ENCODE data around the gene GBP6. TPM values are rescaled to one million over a fixed set of nuclear protein-coding genes. Genes with fewer than 3 reads are reported as not detected.
A peak's percentile ranks its signal among the peaks of the same experiment; 100 is the strongest.
"Not testable (repeated sequence)": the region's sequence is repeated elsewhere in the genome, so short reads cannot be mapped to it uniquely, and the experiment has no call there.

Gene GBP6
- total and polyA plus RNA-seq, 5 experiments from 2014 or later: 0.10 to 0.27 (median 0.19) TPM; not detected in 1

- H3K27ac Mint-ChIP-seq: peak overlapping the region in 1 of 10 donors; percentile 42
- H3K4me1 Mint-ChIP-seq: peaks cover 9 to 32% (median 28%) of the 10 kb centered on the region in 4 donors
- no peaks in the 10 kb centered on the region for H3K9me3 Mint-ChIP-seq
- peaks cover 0 to 2% (median 0%) of the 10 kb centered on the region in 3 donors for H3K36me3 Mint-ChIP-seq
- POLR2A ChIA-PET: no interaction called here
- no peaks in the 10 kb centered on the region for H3K27me3 Mint-ChIP-seq
- ATAC-seq (no peak), DNase-seq (no peak)
- no peak overlapping the region for H3K4me3 Mint-ChIP-seq
These were observed 9.7 kb upstream of the GBP6 start for GRCh38 chr1:89354205-89354604.

- POLR2A ChIA-PET: no interaction called here
- Mint-ChIP-seq H3K27ac (peak overlapping the region in 2 of 10 donors; percentile 32 to 69), H3K4me1 (peaks cover 9 to 32% (median 28%) of the 10 kb centered on the region in 4 donors), H3K36me3 (peaks cover 0 to 2% (median 0%) of the 10 kb centered on the region in 3 donors), H3K9me3 (no peaks in the 10 kb centered on the region), H3K27me3 (no peaks in the 10 kb centered on the region), H3K4me3 (no peak overlapping the region)
- ATAC-seq: no peak
- no peak for DNase-seq
These were observed 8.8 kb upstream of the GBP6 start for GRCh38 chr1:89355056-89355455.

DNA sequence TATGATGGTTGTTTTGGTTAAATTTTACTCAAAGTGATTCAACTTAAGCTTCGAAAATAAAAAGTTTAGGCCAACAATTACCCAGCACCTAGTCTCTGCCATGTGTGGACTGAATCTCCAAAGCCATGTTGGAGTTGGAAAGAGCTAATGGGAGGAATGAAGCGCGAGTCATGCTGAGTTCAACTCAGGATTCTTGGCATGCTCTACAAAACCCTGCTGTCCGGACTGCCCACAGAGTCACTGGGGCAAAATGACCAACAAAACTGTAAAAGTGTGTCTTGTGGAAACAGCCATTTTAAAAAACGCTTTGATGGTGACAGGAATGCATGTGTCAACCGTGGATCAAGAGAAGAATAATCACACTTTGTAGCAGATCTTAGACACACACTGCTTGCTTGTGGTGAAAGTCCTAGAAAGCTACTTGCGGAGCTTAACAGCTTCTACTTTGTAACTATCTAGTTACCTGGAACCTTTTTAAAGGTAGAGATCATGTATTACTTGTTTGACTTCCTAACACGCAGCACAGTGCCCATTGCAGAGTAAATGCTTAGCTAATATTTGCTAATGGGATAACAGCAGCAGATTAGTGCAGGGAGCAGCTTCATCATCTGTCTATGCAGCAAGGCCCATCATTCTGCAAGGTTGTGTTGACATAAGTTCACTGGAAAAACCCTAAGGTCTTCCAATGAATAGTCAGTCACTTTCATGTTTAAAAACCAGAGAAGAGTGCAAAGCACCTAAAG is 7.0 kb upstream of the GBP6 start:
- H3K36me3 Mint-ChIP-seq: peaks cover 0 to 2% (median 0%) of the 10 kb centered on the region in 3 donors
- no peak for ATAC-seq
- H3K4me1 Mint-ChIP-seq: peaks cover 9 to 28% (median 28%) of the 10 kb centered on the region in 4 donors
- no peak for DNase-seq
- peak overlapping the region in 2 of 10 donors; percentile 38 to 55 for H3K27ac Mint-ChIP-seq
- no peaks in the 10 kb centered on the region for H3K27me3 Mint-ChIP-seq
- peak overlapping the region in 1 of 10 donors; percentile 34 for H3K4me3 Mint-ChIP-seq
- POLR2A ChIA-PET: interaction anchor here (0.8 to 1.0 kb wide), 2 partner anchors 230 to 366 kb away, joined by 3 read pairs; no protein-coding TSS in a partner anchor
- no peaks in the 10 kb centered on the region for H3K9me3 Mint-ChIP-seq

- peaks cover 9 to 31% (median 28%) of the 10 kb centered on the region in 4 donors for H3K4me1 Mint-ChIP-seq
- H3K27me3 Mint-ChIP-seq: no peaks in the 10 kb centered on the region
- peak overlapping the region in 9 of 10 donors; percentile 0 to 82 (median 14) for H3K27ac Mint-ChIP-seq
- H3K9me3 Mint-ChIP-seq: no peaks in the 10 kb centered on the region
- ATAC-seq: peak; percentile 89 to 100
- DNase-seq: peak; percentile 56 to 89 (median 78)
- no peaks in the 10 kb centered on the region for H3K36me3 Mint-ChIP-seq
- H3K4me3 Mint-ChIP-seq: peak overlapping the region in 7 of 10 donors; percentile 0 to 50 (median 15)
- POLR2A ChIA-PET: interaction anchor here (0.6 to 1.0 kb wide), 2 partner anchors 337 to 359 kb away, joined by 3 to 4 read pairs; no protein-coding TSS in a partner anchor
These were observed 5.5 kb upstream of the GBP6 start for GRCh38 chr1:89358287-89358893.

GRCh38 chr1:89360716-89361115 is 3.1 kb upstream of the GBP6 start:
- H3K4me1 Mint-ChIP-seq: peaks cover 4 to 26% (median 20%) of the 10 kb centered on the region in 4 donors
- no peaks in the 10 kb centered on the region for H3K9me3 Mint-ChIP-seq
- ATAC-seq (no peak), DNase-seq (no peak)
- no peak overlapping the region for H3K4me3 Mint-ChIP-seq
- H3K27me3 Mint-ChIP-seq: no peaks in the 10 kb centered on the region
- H3K36me3 Mint-ChIP-seq: no peaks in the 10 kb centered on the region
- POLR2A ChIA-PET: interaction anchor here (0.5 kb wide), 1 partner anchor 362 kb away, joined by 4 read pairs; no protein-coding TSS in a partner anchor
- H3K27ac Mint-ChIP-seq: no peak overlapping the region

DNA sequence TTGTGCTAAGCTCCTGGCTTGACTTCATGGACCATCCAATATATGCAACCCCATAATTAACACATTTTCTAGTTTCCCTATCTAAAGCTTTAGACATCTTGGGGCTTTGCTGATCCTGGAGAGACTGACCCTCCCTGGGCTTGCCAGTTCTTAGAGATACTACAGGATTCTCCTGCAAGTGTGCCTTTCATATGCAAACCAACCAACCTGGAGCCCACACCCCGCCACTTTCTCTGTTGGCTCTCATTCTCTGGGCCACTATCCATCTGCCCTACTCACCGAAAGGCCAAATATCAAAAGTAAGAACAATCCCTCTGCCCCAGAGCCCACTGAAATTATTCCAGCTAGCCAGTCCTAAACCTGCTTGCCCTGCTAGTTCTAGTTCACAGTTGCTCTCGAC is 2.2 kb upstream of the GBP6 start:
- POLR2A ChIA-PET: interaction anchor here (0.9 kb wide), 1 partner anchor 375 kb away, joined by 3 read pairs; no protein-coding TSS in a partner anchor
- H3K27ac Mint-ChIP-seq: no peak overlapping the region
- no peak for ATAC-seq

GRCh38 chr1:89363196-89363595 is 663 bp upstream of the GBP6 start:
- Mint-ChIP-seq H3K4me1 (peaks cover 2 to 13% (median 8%) of the 10 kb centered on the region in 4 donors), H3K9me3 (no peaks in the 10 kb centered on the region), H3K4me3 (no peak overlapping the region), H3K36me3 (no peaks in the 10 kb centered on the region), H3K27me3 (peaks cover 0 to 2% (median 0%) of the 10 kb centered on the region in 5 donors), H3K27ac (peak overlapping the region in 1 of 10 donors; percentile 67)
- POLR2A ChIA-PET: no interaction called here
- DNase-seq: no peak
- ATAC-seq: no peak

More for the DNA sequence above, 2.2 kb upstream of the GBP6 start:
- DNase-seq: no peak
- Mint-ChIP-seq H3K4me1 (peaks cover 4 to 26% (median 19%) of the 10 kb centered on the region in 4 donors), H3K27me3 (no peaks in the 10 kb centered on the region), H3K36me3 (no peaks in the 10 kb centered on the region), H3K9me3 (no peaks in the 10 kb centered on the region), H3K4me3 (no peak overlapping the region)

- Mint-ChIP-seq H3K27ac (no peak overlapping the region), H3K4me3 (no peak overlapping the region), H3K9me3 (no peaks in the 10 kb centered on the region), H3K27me3 (peaks cover 0 to 10% (median 0%) of the 10 kb centered on the region in 5 donors), H3K36me3 (no peaks in the 10 kb centered on the region), H3K4me1 (peaks cover 0 to 10% (median 5%) of the 10 kb centered on the region in 4 donors)
- ATAC-seq (no peak), DNase-seq (no peak)
- POLR2A ChIA-PET: no interaction called here
These were observed 1.2 kb downstream of the GBP6 start for GRCh38 chr1:89364954-89365550.

GRCh38 chr1:89367221-89367620 is 3.4 kb downstream of the GBP6 start:
- POLR2A ChIA-PET: no interaction called here
- ATAC-seq: no peak
- Mint-ChIP-seq H3K4me1 (peaks cover 0 to 10% (median 5%) of the 10 kb centered on the region in 4 donors), H3K27ac (no peak overlapping the region), H3K27me3 (peaks cover 0 to 10% (median 0%) of the 10 kb centered on the region in 5 donors), H3K36me3 (no peaks in the 10 kb centered on the region), H3K9me3 (peaks cover 0 to 2% (median 0%) of the 10 kb centered on the region in 9 donors), H3K4me3 (no peak overlapping the region)
- no peak for DNase-seq

DNA sequence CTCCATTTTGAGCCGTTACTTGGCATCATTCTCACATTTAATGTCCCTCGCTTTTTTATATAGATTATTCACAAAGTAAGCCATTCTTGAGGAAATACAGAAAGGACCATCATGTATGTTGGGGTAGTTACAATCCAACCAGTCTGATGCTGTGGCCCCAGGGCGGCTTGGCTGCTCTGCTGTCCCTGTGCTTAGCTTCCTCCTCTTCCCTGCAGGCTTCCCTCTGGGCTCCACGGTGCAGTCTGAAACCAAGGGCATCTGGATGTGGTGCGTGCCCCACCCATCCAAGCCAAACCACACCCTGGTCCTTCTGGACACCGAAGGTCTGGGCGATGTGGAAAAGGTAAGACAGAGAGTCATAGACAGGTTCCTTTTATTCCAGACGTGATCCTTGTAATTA is 5.5 kb downstream of the GBP6 start:
- no peak for DNase-seq
- H3K36me3 Mint-ChIP-seq: no peaks in the 10 kb centered on the region
- H3K4me1 Mint-ChIP-seq: no peaks in the 10 kb centered on the region
- H3K4me3 Mint-ChIP-seq: no peak overlapping the region
- POLR2A ChIA-PET: no interaction called here
- no peak for ATAC-seq
- H3K27me3 Mint-ChIP-seq: peaks cover 0 to 10% (median 0%) of the 10 kb centered on the region in 5 donors
- H3K27ac Mint-ChIP-seq: peak overlapping the region in 1 of 10 donors; percentile 9
- peaks cover 0 to 4% (median 0%) of the 10 kb centered on the region in 9 donors for H3K9me3 Mint-ChIP-seq

DNA sequence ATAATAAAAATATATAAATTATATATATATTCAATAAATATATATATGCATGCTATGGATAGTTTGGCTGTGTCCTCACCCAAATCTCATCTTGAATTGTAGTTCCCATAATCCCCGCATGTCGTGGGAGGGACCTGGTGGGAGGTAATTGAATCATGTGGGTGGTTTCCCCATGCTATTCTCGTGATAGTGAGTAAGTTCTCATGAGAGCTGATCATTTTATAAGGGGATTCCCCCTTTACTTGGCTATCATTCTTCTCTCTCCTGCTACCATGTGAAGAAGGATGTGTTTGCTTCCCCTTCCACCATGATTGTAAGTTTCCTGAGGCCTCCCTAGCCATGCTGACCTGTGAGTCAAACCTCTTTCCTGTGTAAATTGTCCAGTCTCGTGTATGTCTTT is 10.0 kb downstream of the GBP6 start:
- H3K9me3 Mint-ChIP-seq, POLR2A ChIA-PET, H3K36me3 Mint-ChIP-seq, H3K4me3 Mint-ChIP-seq, DNase-seq, ATAC-seq, H3K4me1 Mint-ChIP-seq, H3K27ac Mint-ChIP-seq: not testable (repeated sequence)
- peaks cover 0 to 10% (median 1%) of the 10 kb centered on the region in 5 donors for H3K27me3 Mint-ChIP-seq

GRCh38 chr1:89378001-89378400 is 14.1 kb downstream of the GBP6 start:
- Mint-ChIP-seq H3K27me3 (peaks cover 0 to 3% (median 1%) of the 10 kb centered on the region in 5 donors), H3K27ac (no peak overlapping the region), H3K9me3 (peaks cover 0 to under 1% (median 0%) of the 10 kb centered on the region in 9 donors), H3K4me1 (peaks cover 0 to 4% (median 0%) of the 10 kb centered on the region in 4 donors), H3K4me3 (no peak overlapping the region), H3K36me3 (no peaks in the 10 kb centered on the region)
- POLR2A ChIA-PET: no interaction called here
- DNase-seq (no peak), ATAC-seq (no peak)
